SK-N-SH (cell line): ENCODE results near the gene APH1A. TPM values are rescaled to one million over a fixed set of nuclear protein-coding genes. Genes with fewer than 3 reads are reported as not detected.

ENCODE experiments used
- CTCF ChIA-PET: fragments of 300-600, 350-600 bp; formaldehyde crosslinking; extraction: SDS; loops from one replicate; lab custom pipeline; 2021; lab: Yijun Ruan, JAX
- POLR2A ChIA-PET: fragments of 350-600 bp; sonication (Branson Sonifier 250); formaldehyde crosslinking; extraction: SDS; loops from one replicate; lab custom pipeline; 2020; ENCODE audit warnings: antibody characterized with exemption, inconsistent platforms; lab: Yijun Ruan, JAX
- DNase-seq: peaks from one replicate; pipeline ENCODE4 v3.0.0; 2012
- H2AFZ ChIP-seq: fragments of 200-600 bp; sonication (generic); 2 replicates; pipeline ENCODE4 v1.8.1; 2016; ENCODE audit warnings: antibody characterized with exemption, mild to moderate bottlenecking, low read depth
- H3F3A ChIP-seq: fragments of 200-600 bp; sonication (generic); replicated peaks from 2 replicates; pipeline ENCODE3; 2016; ENCODE audit warnings: antibody characterized with exemption, mild to moderate bottlenecking; ENCODE audit not compliant: insufficient read depth
- H3K27ac ChIP-seq, 2 experiments: fragments of 200-500 bp in 1 of 2; fragments of 200-600 bp in 1 of 2; sonication (Bioruptor generic) in 1 of 2; sonication (generic), shearing (Covaris generic) in 1 of 2; 2 replicates each; pipeline versions ENCODE4 v1.5.1 to v1.6.1; 2014 to 2016; ENCODE audit warnings: low read depth in 2 of 2, inconsistent platforms in 1 of 2, low read length in 1 of 2, mild to moderate bottlenecking in 1 of 2, mixed read lengths in 1 of 2
- H3K27me3 ChIP-seq: fragments of 200-600 bp; sonication (generic), shearing (Covaris generic); 2 replicates; pipeline ENCODE4 v1.6.1; 2016; ENCODE audit warnings: mixed run types; ENCODE audit not compliant: insufficient read depth
- H3K36me3 ChIP-seq, 2 experiments: fragments of 200-500 bp in 1 of 2; fragments of 200-600 bp in 1 of 2; sonication (Bioruptor generic) in 1 of 2; sonication (generic) in 1 of 2; replicated peaks in 1 of 2; 2 replicates each; pipeline versions ENCODE3 to v1.5.1; 2014 to 2016; ENCODE audit warnings: low read length in 1 of 2, mild to moderate bottlenecking in 1 of 2; ENCODE audit not compliant: insufficient read depth in 2 of 2, control insufficient read depth in 1 of 2
- H3K4me1 ChIP-seq, 2 experiments: fragments of 200-500 bp in 1 of 2; fragments of 200-600 bp in 1 of 2; sonication (Bioruptor generic) in 1 of 2; sonication (generic), shearing (Covaris generic) in 1 of 2; 2 replicates each; pipeline versions ENCODE4 v1.5.1 to v1.6.1; 2014 to 2016; ENCODE audit warnings: low read depth in 1 of 2, low read length in 1 of 2, mixed run types in 1 of 2; ENCODE audit not compliant: insufficient read depth in 2 of 2, control insufficient read depth in 1 of 2
- H3K4me2 ChIP-seq: fragments of 200-600 bp; sonication (generic), shearing (Covaris generic); 2 replicates; pipeline ENCODE4 v1.6.1; 2017; ENCODE audit warnings: mixed run types
- H3K4me3 ChIP-seq, 2 experiments: fragments of 200-500 bp in 1 of 2; fragments of 200-600 bp in 1 of 2; sonication (Bioruptor generic) in 1 of 2; sonication (generic), shearing (Covaris generic) in 1 of 2; 2 replicates each; pipeline versions ENCODE4 v1.5.1 to v1.8.1; 2014 to 2016; ENCODE audit warnings: low read depth in 2 of 2, inconsistent platforms in 1 of 2, low read length in 1 of 2, mild to moderate bottlenecking in 1 of 2, mixed read lengths in 1 of 2, moderate library complexity in 1 of 2
- H3K79me2 ChIP-seq: fragments of 200-600 bp; sonication (generic); 2 replicates; pipeline ENCODE4 v1.8.1; 2017; ENCODE audit warnings: mild to moderate bottlenecking; ENCODE audit not compliant: insufficient read depth
- H3K9ac ChIP-seq: fragments of 200-600 bp; sonication (generic); 2 replicates; pipeline ENCODE4 v1.6.1; 2017; ENCODE audit warnings: mixed run types
- H3K9me2 ChIP-seq: fragments of 200-600 bp; sonication (generic); 2 replicates; pipeline ENCODE4 v1.6.1; 2017; ENCODE audit warnings: mixed run types
- H3K9me3 ChIP-seq: fragments of 200-600 bp; sonication (generic); 2 replicates; pipeline ENCODE4 v1.6.1; 2017; ENCODE audit warnings: mixed run types, mild to moderate bottlenecking, moderate library complexity
- H4K20me1 ChIP-seq: fragments of 200-600 bp; sonication (generic); 2 replicates; pipeline ENCODE4 v1.6.1; 2017; ENCODE audit warnings: mild to moderate bottlenecking, mixed run types; ENCODE audit not compliant: insufficient read depth
- CHD2 ChIP-seq: fragments of 150-350 bp; IDR thresholded peaks from 2 replicates; pipeline ENCODE4 v1.6.1; 2018; ENCODE audit warnings: low read length; ENCODE audit not compliant: partially characterized antibody
- ELF1 ChIP-seq: IDR thresholded peaks from 2 replicates; pipeline ENCODE4 v1.4.0; 2012
- EP300 ChIP-seq, 2 experiments: IDR thresholded peaks; 2 replicates each; pipeline versions ENCODE4 v1.4.0 to v1.6.1; 2012; ENCODE audit warnings: borderline replicate concordance in 1 of 2, low read depth in 1 of 2, low read length in 1 of 2
- FOSL2 ChIP-seq: IDR thresholded peaks from 2 replicates; pipeline ENCODE4 v1.4.0; 2012; ENCODE audit warnings: low read depth, mild to moderate bottlenecking, moderate library complexity, borderline replicate concordance
- FOXJ3 ChIP-seq: sonication (generic); formaldehyde crosslinking; IDR thresholded peaks from 2 replicates; pipeline ENCODE4 v1.5.1; 2020; ENCODE audit warnings: mild to moderate bottlenecking, missing genetic modification reagents
- FOXM1 ChIP-seq: IDR thresholded peaks from 2 replicates; pipeline ENCODE4 v1.4.0; 2012; ENCODE audit warnings: low read depth, mild to moderate bottlenecking
- GABPA ChIP-seq: IDR thresholded peaks from 2 replicates; pipeline ENCODE4 v1.4.0; 2012; ENCODE audit warnings: low read depth, mild to moderate bottlenecking
- GATA2 ChIP-seq: sonication (generic); formaldehyde crosslinking; IDR thresholded peaks from 2 replicates; pipeline ENCODE4 v1.5.0; 2020; ENCODE audit warnings: mild to moderate bottlenecking, missing genetic modification reagents
- JUND ChIP-seq: IDR thresholded peaks from 2 replicates; pipeline ENCODE4 v1.4.0; 2012
- MEF2A ChIP-seq: IDR thresholded peaks from 2 replicates; pipeline ENCODE4 v1.4.0; 2012; ENCODE audit warnings: low read depth, borderline replicate concordance
- MXI1 ChIP-seq: IDR thresholded peaks from 2 replicates; pipeline ENCODE4 v1.6.1; 2012; ENCODE audit warnings: mild to moderate bottlenecking, low read depth, low read length, improper control_type of control experiment
- NFIC ChIP-seq: IDR thresholded peaks from 2 replicates; pipeline ENCODE4 v1.4.0; 2012; ENCODE audit warnings: borderline replicate concordance
- POLR2AphosphoS5 ChIP-seq: IDR thresholded peaks from 2 replicates; pipeline ENCODE4 v1.6.1; 2012; ENCODE audit warnings: low read depth, low read length
- RAD21 ChIP-seq: IDR thresholded peaks from 2 replicates; pipeline ENCODE4 v1.6.1; 2012; ENCODE audit warnings: mild to moderate bottlenecking, low read length
- RCOR1 ChIP-seq: fragments of 150-350 bp; IDR thresholded peaks from 2 replicates; pipeline ENCODE4 v1.6.1; 2017; ENCODE audit warnings: antibody characterized with exemption, low read length
- SIN3A ChIP-seq: IDR thresholded peaks from 2 replicates; pipeline ENCODE4 v1.6.1; 2012; ENCODE audit warnings: low read depth, mild to moderate bottlenecking, low read length, moderate library complexity, borderline replicate concordance
- SMC3 ChIP-seq: IDR thresholded peaks from 2 replicates; pipeline ENCODE4 v1.6.1; 2012; ENCODE audit warnings: low read depth, low read length, improper control_type of control experiment
- TCF12 ChIP-seq: IDR thresholded peaks from 2 replicates; pipeline ENCODE4 v1.4.0; 2012
- TEAD4 ChIP-seq: IDR thresholded peaks from 2 replicates; pipeline ENCODE4 v1.4.0; 2012; ENCODE audit warnings: mild to moderate bottlenecking, borderline replicate concordance; ENCODE audit not compliant: insufficient read depth
- WGBS: methylation state at CpG from one replicate; pipeline ENCODE4 v1.1.6; 2017; ENCODE audit warnings: low lambda C conversion rate; 5-methylcytosine and 5-hydroxymethylcytosine counted together
- polyA plus RNA-seq, 3 experiments: library from polyadenylated mRNA; depleted of rRNA; stranded (reverse); fragments of >200 nt; gene quantifications; 2 replicates each; pipeline ENCODE4 v1.2.3, GENCODE V29; 2012
- TF ChIP-seq, protein P1 (sequence below): IDR thresholded peaks from 2 replicates; pipeline ENCODE4 v1.6.1; 2012; ENCODE audit warnings: mild to moderate bottlenecking, low read depth, low read length, moderate library complexity
- TF ChIP-seq, protein P2 (sequence below): IDR thresholded peaks from 2 replicates; pipeline ENCODE4 v1.4.0; 2012; ENCODE audit warnings: low read depth
- TF ChIP-seq, protein P3 (sequence below): IDR thresholded peaks from 2 replicates; pipeline ENCODE4 v1.4.0; 2012; ENCODE audit warnings: low read depth, borderline replicate concordance
- TF ChIP-seq, protein P4 (sequence below): fragments of 150-350 bp; IDR thresholded peaks from 2 replicates; pipeline ENCODE4 v1.6.1; 2017; ENCODE audit warnings: antibody characterized with exemption, low read length, low read depth, borderline replicate concordance
- TF ChIP-seq, protein P5 (sequence below): IDR thresholded peaks from 2 replicates; pipeline ENCODE4; 2012
- TF ChIP-seq, protein P6 (sequence below): fragments of 200-600 bp; sonication (generic); IDR thresholded peaks from 2 replicates; pipeline ENCODE4 v1.6.1; 2017; ENCODE audit warnings: antibody characterized with exemption, mild to moderate bottlenecking, moderate library complexity

Gene APH1A
- polyA plus RNA-seq, 1 of the 3 experiments (the other 2 are of a cell fraction) = 175 TPM

DNA sequence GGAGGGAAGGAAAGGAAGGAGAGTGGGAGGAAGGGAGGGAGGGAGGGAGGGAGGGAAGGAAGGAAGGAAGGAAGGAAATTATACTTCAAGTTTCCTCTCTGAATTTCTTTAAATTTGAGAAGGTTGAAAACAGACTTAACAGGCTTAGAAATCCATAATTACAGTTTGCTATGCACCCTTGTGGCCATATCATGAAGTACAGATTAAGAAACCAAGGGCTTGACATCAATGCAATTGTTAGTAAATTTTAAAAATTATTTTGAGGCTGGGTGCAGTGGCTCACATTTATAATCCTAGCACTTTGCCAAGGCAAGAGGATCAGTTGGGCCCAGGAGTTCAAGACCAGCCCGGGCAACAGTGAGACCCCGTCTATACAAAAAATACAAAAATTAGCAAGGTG is 47.3 kb downstream of the APH1A start:
- H3F3A ChIP-seq = peaks cover 27% of the 10 kb centered on the region
- CTCF ChIA-PET = interaction anchor here (0.6 to 1.1 kb wide), 3 partner anchors 52 to 184 kb away, joined by 3 read pairs; no protein-coding TSS in a partner anchor
- H3K36me3 ChIP-seq = peaks cover 35 to 70% of the 10 kb centered on the region in 2 experiments
- H4K20me1 ChIP-seq = no peaks in the 10 kb centered on the region
- POLR2A ChIA-PET = no interaction called here
- H3K4me2 ChIP-seq = no peak overlapping the region
- peak; percentile 35 for DNase-seq
- no peaks in the 10 kb centered on the region for H3K27me3 ChIP-seq
- H3K4me1 ChIP-seq = no peaks in the 10 kb centered on the region
- H3K4me3 ChIP-seq = no peak overlapping the region; a peak in 1 of 4 replicates
- no peaks in the 10 kb centered on the region for H3K79me2 ChIP-seq
- no peak overlapping the region for H3K27ac ChIP-seq
- H2AFZ ChIP-seq = no peak overlapping the region
- no peaks in the 10 kb centered on the region for H3K9me2 ChIP-seq
- H3K9ac ChIP-seq = no peak overlapping the region
- H3K9me3 ChIP-seq = no peaks in the 10 kb centered on the region
- WGBS = 50% methylated on average over 2 of the region's 2 CpGs
- no peak for TF ChIP-seq TCF12
- TF ChIP-seq JUND = no peak
- no peak for TF ChIP-seq TEAD4
- TF ChIP-seq FOSL2 = no peak
- TF ChIP-seq GATA2 (CRISPR knock-in tag) = no peak
- TF ChIP-seq, protein P1, sequence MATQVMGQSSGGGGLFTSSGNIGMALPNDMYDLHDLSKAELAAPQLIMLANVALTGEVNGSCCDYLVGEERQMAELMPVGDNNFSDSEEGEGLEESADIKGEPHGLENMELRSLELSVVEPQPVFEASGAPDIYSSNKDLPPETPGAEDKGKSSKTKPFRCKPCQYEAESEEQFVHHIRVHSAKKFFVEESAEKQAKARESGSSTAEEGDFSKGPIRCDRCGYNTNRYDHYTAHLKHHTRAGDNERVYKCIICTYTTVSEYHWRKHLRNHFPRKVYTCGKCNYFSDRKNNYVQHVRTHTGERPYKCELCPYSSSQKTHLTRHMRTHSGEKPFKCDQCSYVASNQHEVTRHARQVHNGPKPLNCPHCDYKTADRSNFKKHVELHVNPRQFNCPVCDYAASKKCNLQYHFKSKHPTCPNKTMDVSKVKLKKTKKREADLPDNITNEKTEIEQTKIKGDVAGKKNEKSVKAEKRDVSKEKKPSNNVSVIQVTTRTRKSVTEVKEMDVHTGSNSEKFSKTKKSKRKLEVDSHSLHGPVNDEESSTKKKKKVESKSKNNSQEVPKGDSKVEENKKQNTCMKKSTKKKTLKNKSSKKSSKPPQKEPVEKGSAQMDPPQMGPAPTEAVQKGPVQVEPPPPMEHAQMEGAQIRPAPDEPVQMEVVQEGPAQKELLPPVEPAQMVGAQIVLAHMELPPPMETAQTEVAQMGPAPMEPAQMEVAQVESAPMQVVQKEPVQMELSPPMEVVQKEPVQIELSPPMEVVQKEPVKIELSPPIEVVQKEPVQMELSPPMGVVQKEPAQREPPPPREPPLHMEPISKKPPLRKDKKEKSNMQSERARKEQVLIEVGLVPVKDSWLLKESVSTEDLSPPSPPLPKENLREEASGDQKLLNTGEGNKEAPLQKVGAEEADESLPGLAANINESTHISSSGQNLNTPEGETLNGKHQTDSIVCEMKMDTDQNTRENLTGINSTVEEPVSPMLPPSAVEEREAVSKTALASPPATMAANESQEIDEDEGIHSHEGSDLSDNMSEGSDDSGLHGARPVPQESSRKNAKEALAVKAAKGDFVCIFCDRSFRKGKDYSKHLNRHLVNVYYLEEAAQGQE = no peak
- TF ChIP-seq SMC3 = peak; percentile 18; the same call in 1 of the 2 replicates
- no peak for TF ChIP-seq CHD2
- no peak for TF ChIP-seq MXI1
- TF ChIP-seq POLR2AphosphoS5 = no peak
- TF ChIP-seq ELF1 = no peak
- no peak for TF ChIP-seq FOXJ3 (CRISPR knock-in tag)
- TF ChIP-seq, protein P2, sequence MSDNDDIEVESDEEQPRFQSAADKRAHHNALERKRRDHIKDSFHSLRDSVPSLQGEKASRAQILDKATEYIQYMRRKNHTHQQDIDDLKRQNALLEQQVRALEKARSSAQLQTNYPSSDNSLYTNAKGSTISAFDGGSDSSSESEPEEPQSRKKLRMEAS = no peak
- TF ChIP-seq, protein P3, sequence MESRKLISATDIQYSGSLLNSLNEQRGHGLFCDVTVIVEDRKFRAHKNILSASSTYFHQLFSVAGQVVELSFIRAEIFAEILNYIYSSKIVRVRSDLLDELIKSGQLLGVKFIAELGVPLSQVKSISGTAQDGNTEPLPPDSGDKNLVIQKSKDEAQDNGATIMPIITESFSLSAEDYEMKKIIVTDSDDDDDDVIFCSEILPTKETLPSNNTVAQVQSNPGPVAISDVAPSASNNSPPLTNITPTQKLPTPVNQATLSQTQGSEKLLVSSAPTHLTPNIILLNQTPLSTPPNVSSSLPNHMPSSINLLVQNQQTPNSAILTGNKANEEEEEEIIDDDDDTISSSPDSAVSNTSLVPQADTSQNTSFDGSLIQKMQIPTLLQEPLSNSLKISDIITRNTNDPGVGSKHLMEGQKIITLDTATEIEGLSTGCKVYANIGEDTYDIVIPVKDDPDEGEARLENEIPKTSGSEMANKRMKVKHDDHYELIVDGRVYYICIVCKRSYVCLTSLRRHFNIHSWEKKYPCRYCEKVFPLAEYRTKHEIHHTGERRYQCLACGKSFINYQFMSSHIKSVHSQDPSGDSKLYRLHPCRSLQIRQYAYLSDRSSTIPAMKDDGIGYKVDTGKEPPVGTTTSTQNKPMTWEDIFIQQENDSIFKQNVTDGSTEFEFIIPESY = no peak
- TF ChIP-seq RAD21 = peak; percentile 26
- no peak for TF ChIP-seq NFIC
- TF ChIP-seq, protein P4, sequence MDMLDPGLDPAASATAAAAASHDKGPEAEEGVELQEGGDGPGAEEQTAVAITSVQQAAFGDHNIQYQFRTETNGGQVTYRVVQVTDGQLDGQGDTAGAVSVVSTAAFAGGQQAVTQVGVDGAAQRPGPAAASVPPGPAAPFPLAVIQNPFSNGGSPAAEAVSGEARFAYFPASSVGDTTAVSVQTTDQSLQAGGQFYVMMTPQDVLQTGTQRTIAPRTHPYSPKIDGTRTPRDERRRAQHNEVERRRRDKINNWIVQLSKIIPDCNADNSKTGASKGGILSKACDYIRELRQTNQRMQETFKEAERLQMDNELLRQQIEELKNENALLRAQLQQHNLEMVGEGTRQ = no peak
- TF ChIP-seq SIN3A = no peak
- TF ChIP-seq, protein P5, sequence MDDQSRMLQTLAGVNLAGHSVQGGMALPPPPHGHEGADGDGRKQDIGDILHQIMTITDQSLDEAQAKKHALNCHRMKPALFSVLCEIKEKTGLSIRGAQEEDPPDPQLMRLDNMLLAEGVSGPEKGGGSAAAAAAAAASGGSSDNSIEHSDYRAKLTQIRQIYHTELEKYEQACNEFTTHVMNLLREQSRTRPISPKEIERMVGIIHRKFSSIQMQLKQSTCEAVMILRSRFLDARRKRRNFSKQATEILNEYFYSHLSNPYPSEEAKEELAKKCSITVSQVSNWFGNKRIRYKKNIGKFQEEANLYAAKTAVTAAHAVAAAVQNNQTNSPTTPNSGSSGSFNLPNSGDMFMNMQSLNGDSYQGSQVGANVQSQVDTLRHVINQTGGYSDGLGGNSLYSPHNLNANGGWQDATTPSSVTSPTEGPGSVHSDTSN = no peak
- TF ChIP-seq, protein P6, sequence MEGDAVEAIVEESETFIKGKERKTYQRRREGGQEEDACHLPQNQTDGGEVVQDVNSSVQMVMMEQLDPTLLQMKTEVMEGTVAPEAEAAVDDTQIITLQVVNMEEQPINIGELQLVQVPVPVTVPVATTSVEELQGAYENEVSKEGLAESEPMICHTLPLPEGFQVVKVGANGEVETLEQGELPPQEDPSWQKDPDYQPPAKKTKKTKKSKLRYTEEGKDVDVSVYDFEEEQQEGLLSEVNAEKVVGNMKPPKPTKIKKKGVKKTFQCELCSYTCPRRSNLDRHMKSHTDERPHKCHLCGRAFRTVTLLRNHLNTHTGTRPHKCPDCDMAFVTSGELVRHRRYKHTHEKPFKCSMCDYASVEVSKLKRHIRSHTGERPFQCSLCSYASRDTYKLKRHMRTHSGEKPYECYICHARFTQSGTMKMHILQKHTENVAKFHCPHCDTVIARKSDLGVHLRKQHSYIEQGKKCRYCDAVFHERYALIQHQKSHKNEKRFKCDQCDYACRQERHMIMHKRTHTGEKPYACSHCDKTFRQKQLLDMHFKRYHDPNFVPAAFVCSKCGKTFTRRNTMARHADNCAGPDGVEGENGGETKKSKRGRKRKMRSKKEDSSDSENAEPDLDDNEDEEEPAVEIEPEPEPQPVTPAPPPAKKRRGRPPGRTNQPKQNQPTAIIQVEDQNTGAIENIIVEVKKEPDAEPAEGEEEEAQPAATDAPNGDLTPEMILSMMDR = peak; percentile 63
- no peak for TF ChIP-seq EP300 (IDR thresholded peaks at IDR 0.05; ENCODE audit: borderline replicate concordance in 1 of 2, low read depth in 1 of 2, low read length in 1 of 2)
- no peak for TF ChIP-seq RCOR1
- no peak for TF ChIP-seq FOXM1
- no peak for TF ChIP-seq GABPA
- no peak for TF ChIP-seq MEF2A
- TF ChIP-seq, all 33 proteins: peak for 3
